ENCODE results near the gene MYH7.

Gene MYH7
- total RNA-seq, result 0 reads per million in 3 donors

DNA sequence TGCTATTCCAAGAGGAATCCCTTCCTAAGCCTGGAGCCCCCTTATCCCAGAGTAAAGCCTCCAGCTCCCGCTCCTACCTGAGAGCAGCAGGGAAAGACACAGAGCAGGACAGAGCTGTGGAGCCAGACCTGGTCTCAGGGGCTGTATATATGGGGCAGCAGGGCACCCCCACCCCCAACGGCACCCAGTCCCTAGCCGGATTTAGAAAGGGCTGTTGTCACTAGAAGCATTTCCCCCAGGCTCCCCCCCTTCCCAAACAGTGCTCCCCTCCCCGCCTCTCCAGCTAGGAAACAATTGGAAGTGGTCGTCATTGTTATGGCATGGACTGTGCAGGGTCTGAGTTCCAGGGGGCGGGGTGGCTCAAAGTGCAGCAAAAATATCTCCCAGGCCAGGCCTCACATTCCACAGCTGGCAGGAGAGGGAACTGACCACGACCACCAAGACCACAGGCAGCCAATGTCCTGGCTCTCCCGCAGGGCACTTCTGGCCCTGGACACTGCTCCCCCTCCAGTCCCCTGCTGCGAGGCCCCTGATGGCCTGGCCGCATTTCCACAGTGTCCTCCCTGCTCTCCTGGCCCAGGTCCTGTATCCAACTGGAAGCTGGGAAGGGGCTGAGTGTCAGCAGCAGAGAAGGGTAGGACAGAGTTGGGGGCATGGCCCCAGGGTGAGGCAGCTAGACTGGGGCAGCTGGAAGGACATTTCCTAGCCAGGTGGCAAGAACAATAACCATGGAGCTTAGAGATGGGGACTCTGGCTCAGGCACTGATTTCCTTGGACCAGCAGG, at the start of gene MYH7:
MYH7 (minus strand) TSS at position 118 of the 784 bp plus-strand sequence. CDS start 1,928 bp downstream, outside the sequence.
- no peak for DNase-seq
- Histone ChIP-seq H3K27ac (ENCODE audit: insufficient read depth, low read length, poor library complexity, severe bottlenecking) (no peak within 1 kb of the TSS), H3K4me3 (ENCODE audit: insufficient read depth, low read depth, low read length, poor library complexity, severe bottlenecking) (no peak within 1 kb of the TSS), H3K27me3 (replicated peaks; ENCODE audit: control insufficient read depth, insufficient read depth, low read length, poor library complexity, severe bottlenecking) (no peaks in the 10 kb centered on the region), H3K4me1 (ENCODE audit: control insufficient read depth, insufficient read depth, low read length, poor library complexity, severe bottlenecking) (no peaks in the 10 kb centered on the region), H3K9me3 (ENCODE audit: control insufficient read depth, low read length) (no peaks in the 10 kb centered on the region), H3K36me3 (ENCODE audit: control insufficient read depth, insufficient read depth, low read length) (no peaks in the 10 kb centered on the region)

DNA sequence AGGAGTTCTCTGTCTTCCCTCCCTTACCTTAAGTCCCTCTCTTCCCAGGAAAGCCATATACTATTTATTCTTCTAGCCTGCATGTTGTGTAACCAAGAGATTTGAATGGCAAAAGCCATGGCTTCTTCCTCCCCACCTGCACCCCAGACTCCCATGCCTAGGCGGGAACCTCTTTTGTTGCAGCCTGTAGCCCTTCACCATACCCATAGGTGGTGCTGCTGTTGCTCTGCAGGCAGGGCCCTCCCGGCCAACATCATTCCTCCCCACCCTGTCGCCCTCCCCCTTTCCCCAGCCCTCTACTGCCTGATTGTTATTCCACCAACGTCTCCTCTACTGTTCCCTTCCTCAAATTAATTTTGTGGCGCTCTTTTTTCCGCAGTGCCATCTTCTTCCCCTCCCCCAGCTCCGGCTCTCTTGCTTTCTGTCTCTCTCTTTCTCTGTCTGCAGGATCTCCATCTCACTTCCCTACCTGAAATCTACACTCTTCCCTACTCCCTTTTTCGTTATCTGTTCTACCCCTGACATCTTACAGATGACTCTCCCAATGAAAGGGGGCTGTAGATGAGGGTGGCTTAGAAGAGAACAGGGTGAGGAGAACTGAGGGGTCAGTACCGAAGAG, 47.9 kb upstream of the MYH7 start:
- Histone ChIP-seq H3K27ac (ENCODE audit: insufficient read depth, low read length, poor library complexity, severe bottlenecking) (no peak overlapping the region), H3K36me3 (ENCODE audit: control insufficient read depth, insufficient read depth, low read length) (peaks cover 40% of the 10 kb centered on the region), H3K9me3 (ENCODE audit: control insufficient read depth, low read length) (no peaks in the 10 kb centered on the region), H3K4me1 (ENCODE audit: control insufficient read depth, insufficient read depth, low read length, poor library complexity, severe bottlenecking) (no peaks in the 10 kb centered on the region), H3K27me3 (replicated peaks; ENCODE audit: control insufficient read depth, insufficient read depth, low read length, poor library complexity, severe bottlenecking) (no peaks in the 10 kb centered on the region), H3K4me3 (ENCODE audit: insufficient read depth, low read depth, low read length, poor library complexity, severe bottlenecking) (no peak overlapping the region)
- DNase-seq, result no peak

- no peak for DNase-seq
- H3K4me3 ChIP-seq (ENCODE audit: insufficient read depth, low read depth, low read length, poor library complexity, severe bottlenecking), result no peak overlapping the region
- no peaks in the 10 kb centered on the region for H3K9me3 ChIP-seq (ENCODE audit: control insufficient read depth, low read length)
- peaks cover 42% of the 10 kb centered on the region for H3K36me3 ChIP-seq (ENCODE audit: control insufficient read depth, insufficient read depth, low read length)
- H3K4me1 ChIP-seq (ENCODE audit: control insufficient read depth, insufficient read depth, low read length, poor library complexity, severe bottlenecking), result no peaks in the 10 kb centered on the region
- H3K27ac ChIP-seq (ENCODE audit: insufficient read depth, low read length, poor library complexity, severe bottlenecking), result no peak overlapping the region
- H3K27me3 ChIP-seq (replicated peaks; ENCODE audit: control insufficient read depth, insufficient read depth, low read length, poor library complexity, severe bottlenecking), result no peaks in the 10 kb centered on the region
These were observed 47.3 kb upstream of the MYH7 start for GRCh38 chr14:23482823-23483148.

GRCh38 chr14:23481979-23482822, 46.7 kb upstream of the MYH7 start:
- no peak overlapping the region for H3K27ac ChIP-seq (ENCODE audit: insufficient read depth, low read length, poor library complexity, severe bottlenecking)
- H3K36me3 ChIP-seq (ENCODE audit: control insufficient read depth, insufficient read depth, low read length), result peaks cover 45% of the 10 kb centered on the region
- H3K4me3 ChIP-seq (ENCODE audit: insufficient read depth, low read depth, low read length, poor library complexity, severe bottlenecking), result no peak overlapping the region
- no peak for DNase-seq
- H3K4me1 ChIP-seq (ENCODE audit: control insufficient read depth, insufficient read depth, low read length, poor library complexity, severe bottlenecking), result no peaks in the 10 kb centered on the region
- H3K9me3 ChIP-seq (ENCODE audit: control insufficient read depth, low read length), result no peaks in the 10 kb centered on the region
- H3K27me3 ChIP-seq (replicated peaks; ENCODE audit: control insufficient read depth, insufficient read depth, low read length, poor library complexity, severe bottlenecking), result no peaks in the 10 kb centered on the region

GRCh38 chr14:23481362-23481970, 46.0 kb upstream of the MYH7 start:
- Histone ChIP-seq H3K4me3 (ENCODE audit: insufficient read depth, low read depth, low read length, poor library complexity, severe bottlenecking) (no peak overlapping the region), H3K9me3 (ENCODE audit: control insufficient read depth, low read length) (no peaks in the 10 kb centered on the region), H3K27me3 (replicated peaks; ENCODE audit: control insufficient read depth, insufficient read depth, low read length, poor library complexity, severe bottlenecking) (no peaks in the 10 kb centered on the region), H3K36me3 (ENCODE audit: control insufficient read depth, insufficient read depth, low read length) (peaks cover 47% of the 10 kb centered on the region), H3K4me1 (ENCODE audit: control insufficient read depth, insufficient read depth, low read length, poor library complexity, severe bottlenecking) (no peaks in the 10 kb centered on the region), H3K27ac (ENCODE audit: insufficient read depth, low read length, poor library complexity, severe bottlenecking) (no peak overlapping the region)
- DNase-seq, result no peak

DNA sequence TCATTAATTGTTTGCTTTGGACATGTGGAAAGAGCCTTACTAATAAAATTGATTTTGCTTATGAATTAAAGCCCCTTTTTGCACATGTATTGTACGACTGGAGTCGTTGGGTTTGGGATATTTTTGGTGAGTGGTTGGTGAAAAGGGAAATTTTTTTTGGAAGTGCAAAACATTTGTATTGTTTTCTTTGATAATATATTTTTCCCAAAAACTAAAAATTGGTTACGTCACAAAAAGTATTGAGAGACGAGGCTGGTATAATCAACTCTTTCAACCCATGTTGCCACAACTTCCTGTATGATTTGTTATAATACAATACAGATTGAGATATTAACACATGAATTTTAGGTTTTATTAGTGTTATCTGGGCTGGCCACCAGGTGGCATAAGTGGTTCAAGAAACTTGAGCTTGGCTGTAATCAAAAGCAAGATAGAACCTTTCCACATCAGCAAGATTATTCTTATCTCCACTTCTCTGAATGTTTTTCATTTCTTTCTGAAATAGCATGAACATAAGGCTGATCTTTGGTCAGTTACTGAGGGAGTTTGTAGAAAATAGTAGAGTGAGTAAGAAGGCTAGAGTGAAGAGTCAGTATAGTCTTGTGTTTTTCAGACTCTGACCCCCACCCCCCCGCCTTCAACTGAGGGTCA, 42.8 kb upstream of the MYH7 start:
- no peaks in the 10 kb centered on the region for H3K9me3 ChIP-seq (ENCODE audit: control insufficient read depth, low read length)
- no peak overlapping the region for H3K4me3 ChIP-seq (ENCODE audit: insufficient read depth, low read depth, low read length, poor library complexity, severe bottlenecking)
- H3K36me3 ChIP-seq (ENCODE audit: control insufficient read depth, insufficient read depth, low read length), result peaks cover 59% of the 10 kb centered on the region
- peak; percentile 11 to 44 (median 28) for DNase-seq
- no peak overlapping the region for H3K27ac ChIP-seq (ENCODE audit: insufficient read depth, low read length, poor library complexity, severe bottlenecking)
- H3K4me1 ChIP-seq (ENCODE audit: control insufficient read depth, insufficient read depth, low read length, poor library complexity, severe bottlenecking), result no peaks in the 10 kb centered on the region
- H3K27me3 ChIP-seq (replicated peaks; ENCODE audit: control insufficient read depth, insufficient read depth, low read length, poor library complexity, severe bottlenecking), result no peaks in the 10 kb centered on the region

- Histone ChIP-seq H3K27me3 (replicated peaks; ENCODE audit: control insufficient read depth, insufficient read depth, low read length, poor library complexity, severe bottlenecking) (no peaks in the 10 kb centered on the region), H3K36me3 (ENCODE audit: control insufficient read depth, insufficient read depth, low read length) (peaks cover 51% of the 10 kb centered on the region), H3K9me3 (ENCODE audit: control insufficient read depth, low read length) (no peaks in the 10 kb centered on the region), H3K27ac (ENCODE audit: insufficient read depth, low read length, poor library complexity, severe bottlenecking) (no peak overlapping the region), H3K4me1 (ENCODE audit: control insufficient read depth, insufficient read depth, low read length, poor library complexity, severe bottlenecking) (peaks cover 7% of the 10 kb centered on the region), H3K4me3 (ENCODE audit: insufficient read depth, low read depth, low read length, poor library complexity, severe bottlenecking) (no peak overlapping the region)
- DNase-seq, result no peak
These were observed 35.5 kb upstream of the MYH7 start for GRCh38 chr14:23470947-23471346.

- Histone ChIP-seq H3K4me3 (ENCODE audit: insufficient read depth, low read depth, low read length, poor library complexity, severe bottlenecking) (peak overlapping the region; percentile 77), H3K27me3 (replicated peaks; ENCODE audit: control insufficient read depth, insufficient read depth, low read length, poor library complexity, severe bottlenecking) (no peaks in the 10 kb centered on the region), H3K36me3 (ENCODE audit: control insufficient read depth, insufficient read depth, low read length) (peaks cover 41% of the 10 kb centered on the region), H3K27ac (ENCODE audit: insufficient read depth, low read length, poor library complexity, severe bottlenecking) (peak overlapping the region; percentile 88), H3K9me3 (ENCODE audit: control insufficient read depth, low read length) (no peaks in the 10 kb centered on the region), H3K4me1 (ENCODE audit: control insufficient read depth, insufficient read depth, low read length, poor library complexity, severe bottlenecking) (peaks cover 7% of the 10 kb centered on the region)
- no peak for DNase-seq
These were observed 34.5 kb upstream of the MYH7 start for GRCh38 chr14:23469906-23470403.

- H3K27me3 ChIP-seq (replicated peaks; ENCODE audit: control insufficient read depth, insufficient read depth, low read length, poor library complexity, severe bottlenecking), result no peaks in the 10 kb centered on the region
- H3K9me3 ChIP-seq (ENCODE audit: control insufficient read depth, low read length), result no peaks in the 10 kb centered on the region
- H3K36me3 ChIP-seq (ENCODE audit: control insufficient read depth, insufficient read depth, low read length), result peaks cover 34% of the 10 kb centered on the region
- peaks cover 7% of the 10 kb centered on the region for H3K4me1 ChIP-seq (ENCODE audit: control insufficient read depth, insufficient read depth, low read length, poor library complexity, severe bottlenecking)
- peak within 1 kb of the TSS; percentile 88 for H3K27ac ChIP-seq (ENCODE audit: insufficient read depth, low read length, poor library complexity, severe bottlenecking)
- peak within 1 kb of the TSS; percentile 77 for H3K4me3 ChIP-seq (ENCODE audit: insufficient read depth, low read depth, low read length, poor library complexity, severe bottlenecking)
- DNase-seq, result peak; percentile 80 to 90 (median 87)
These were observed 33.9 kb upstream of the MYH7 start, which contains the start of gene NGDN for GRCh38 chr14:23469127-23469905. TSS of gene NGDN (plus strand) at chr14:23469703. CDS start at chr14:23469716, 13 bp downstream.

Data from effector memory CD4-positive, alpha-beta T cell (primary cell).